HepG2 (cell line): Measurements from ENCODE around the gene KCNH6. TPM values are rescaled to one million over a fixed set of nuclear protein-coding genes. Genes with fewer than 3 reads are reported as not detected.

ENCODE experiments used
- ATAC-seq: fragments of 200-7000 bp; cut with Tn5 transposase; 3 replicates; pipeline ENCODE4 v1.9.1; 2020; ENCODE audit warnings: mild to moderate bottlenecking, moderate library complexity
- BruUV-seq: library from RNA; stranded (reverse); fragments of 400-500 nt; replicated peaks from 2 replicates; lab custom pipeline; 2021; lab: Mats Ljungman, UMichigan
- CTCF ChIA-PET: fragments of 300-600 bp; formaldehyde crosslinking; extraction: SDS; loops from one replicate; lab custom pipeline; 2021; ENCODE audit warnings: low total read pairs, inconsistent platforms, low intra/inter-chr PET ratio; lab: Yijun Ruan, JAX
- POLR2A ChIA-PET: fragments of 350-600 bp; sonication (Branson Sonifier 250); formaldehyde crosslinking; loops from one replicate; lab custom pipeline; 2020; ENCODE audit warnings: antibody characterized with exemption, inconsistent platforms; lab: Yijun Ruan, JAX
- DNase-seq: peaks from one replicate; pipeline ENCODE4 v3.0.0-alpha.2; 2015; ENCODE audit warnings: low spot score
- FAIRE-seq: peaks from 3 replicates; lab custom pipeline; 2011; peaks lifted over from hg19 to GRCh38; lab: Jason Lieb, UNC
- H2AFZ ChIP-seq: one replicate; pipeline ENCODE4 v1.6.1; 2011; ENCODE audit warnings: low read length, inconsistent platforms
- H3K27ac ChIP-seq: fragments of 300-600 bp; 3 replicates; pipeline ENCODE4 v1.8.0; 2011; ENCODE audit warnings: mixed run types, mild to moderate bottlenecking, mixed read lengths, low read length, inconsistent platforms; ENCODE audit not compliant: insufficient read depth; ENCODE audit errors: extremely low read length
- H3K27me3 ChIP-seq, 2 experiments: fragments of 200-600 bp in 1 of 2; 2 replicates in 1 of 2; 3 replicates in 1 of 2; pipeline versions ENCODE4 v1.6.0 to v1.8.0; 2011; ENCODE audit warnings: low read length in 2 of 2, mild to moderate bottlenecking in 2 of 2, moderate library complexity in 2 of 2, inconsistent platforms in 1 of 2; ENCODE audit not compliant: insufficient read depth in 2 of 2, control insufficient read depth in 1 of 2
- H3K36me3 ChIP-seq, 2 experiments: fragments of 200-600 bp in 1 of 2; replicated peaks in 1 of 2; 2 replicates in 1 of 2; 3 replicates in 1 of 2; pipeline versions ENCODE4 v1.5.1 to v1.8.0; 2011; ENCODE audit warnings: low read length in 2 of 2, inconsistent platforms in 1 of 2; ENCODE audit not compliant: insufficient read depth in 2 of 2, control insufficient read depth in 1 of 2
- H3K4me1 ChIP-seq: 2 replicates; pipeline ENCODE4 v1.5.1; 2012; ENCODE audit warnings: low read length, inconsistent platforms; ENCODE audit not compliant: insufficient read depth
- H3K4me2 ChIP-seq: 2 replicates; pipeline ENCODE4 v1.6.0; 2011; ENCODE audit warnings: low read depth, low read length, inconsistent platforms
- H3K4me3 ChIP-seq, 3 experiments: fragments of 200-600 bp in 1 of 3; sonication (generic), shearing (Covaris generic) in 1 of 3; replicated peaks in 1 of 3; 2 replicates each; pipeline ENCODE4 v1.5.1; 2011 to 2016; ENCODE audit warnings: low read length in 3 of 3, inconsistent platforms in 2 of 3, low read depth in 2 of 3, mild to moderate bottlenecking in 2 of 3, control low read depth in 1 of 3, mixed read lengths in 1 of 3; ENCODE audit not compliant: insufficient read depth in 1 of 3
- H3K79me2 ChIP-seq: one replicate; pipeline ENCODE4 v1.6.1; 2011; ENCODE audit warnings: low read length, inconsistent platforms; ENCODE audit not compliant: insufficient read depth
- H3K9ac ChIP-seq: 2 replicates; pipeline ENCODE4 v1.6.0; 2011; ENCODE audit warnings: mild to moderate bottlenecking, low read depth, low read length, inconsistent platforms; ENCODE audit not compliant: insufficient read depth
- H3K9me3 ChIP-seq: 2 replicates; pipeline ENCODE4 v1.5.1; 2012; ENCODE audit warnings: mild to moderate bottlenecking, low read length
- H4K20me1 ChIP-seq: 2 replicates; pipeline ENCODE4 v1.6.0; 2011; ENCODE audit warnings: inconsistent platforms, mild to moderate bottlenecking, low read length, moderate library complexity; ENCODE audit not compliant: insufficient read depth
- NCOA1 ChIP-seq: sonication (generic); formaldehyde crosslinking; IDR thresholded peaks from 2 replicates; pipeline ENCODE4 v1.9.0; 2021; ENCODE audit warnings: missing genetic modification reagents
- NFKB2 ChIP-seq: sonication (generic); formaldehyde crosslinking; IDR thresholded peaks from 2 replicates; pipeline ENCODE4 v1.4.0; 2020; ENCODE audit warnings: missing genetic modification reagents, borderline replicate concordance
- RAD51 ChIP-seq: fragments of 450-650 bp; IDR thresholded peaks from 2 replicates; pipeline ENCODE4 v1.6.1; 2016; ENCODE audit warnings: borderline replicate concordance
- RFXAP ChIP-seq: sonication (generic); formaldehyde crosslinking; IDR thresholded peaks from 2 replicates; pipeline ENCODE4 v1.4.0; 2020; ENCODE audit warnings: missing genetic modification reagents, borderline replicate concordance
- SMAD3 ChIP-seq: sonication (generic); formaldehyde crosslinking; IDR thresholded peaks from 2 replicates; pipeline ENCODE4 v1.4.0; 2020; ENCODE audit warnings: missing genetic modification reagents
- ZBTB42 ChIP-seq: sonication (generic); formaldehyde crosslinking; IDR thresholded peaks from 2 replicates; pipeline ENCODE4 v1.5.0; 2020; ENCODE audit warnings: mild to moderate bottlenecking, missing genetic modification reagents
- ZNF512 ChIP-seq: sonication (generic); formaldehyde crosslinking; IDR thresholded peaks from 2 replicates; pipeline ENCODE4 v1.4.0; 2020; ENCODE audit warnings: mild to moderate bottlenecking, missing genetic modification reagents
- ZNF766 ChIP-seq: sonication (generic); formaldehyde crosslinking; IDR thresholded peaks from 2 replicates; pipeline ENCODE4 v1.5.0; 2020; ENCODE audit warnings: missing genetic modification reagents, borderline replicate concordance
- WGBS: methylation state at CpG from one replicate; pipeline ENCODE4 v1.1.6; 2017; ENCODE audit warnings: low lambda C conversion rate; 5-methylcytosine and 5-hydroxymethylcytosine counted together
- in situ Hi-C: cut with HindIII; loops from 2 replicates; pipeline ENCODE4 v1.10.0; 2017; ENCODE audit warnings: low pct_unique_long_range_greater_than_20kb; ENCODE audit not compliant: extremely low pct_ligation_motif_present
- intact Hi-C: fragments of 100-400 bp; cut with micrococcal nuclease; formaldehyde crosslinking; loops from one replicate; pipeline ENCODE4 v1.10.0; 2022; ENCODE audit not compliant: unreplicated experiment
- polyA plus RNA-seq, 8 experiments: library from polyadenylated mRNA; depleted of rRNA in 3 of 8; stranded (reverse) in 7 of 8; unstranded in 1 of 8; fragments of >200 nt; fragmentation: Illumina TruSeq in 4 of 8; extraction: Trizol in 4 of 8; gene quantifications; 2 replicates each; pipeline versions ENCODE4 v1.2.1 to v1.2.3, GENCODE V29; 2011 to 2016; ENCODE audit warnings: low read depth in 4 of 8, missing spikeins in 1 of 8, mixed read lengths in 1 of 8; ENCODE audit not compliant: insufficient read depth in 1 of 8
- total RNA-seq, 5 experiments: library from RNA; depleted of rRNA; stranded (reverse); fragments of >200 nt; fragmentation: Illumina TruSeq; extraction: Trizol; gene quantifications; 2 replicates each; pipeline ENCODE4 v1.2.3, GENCODE V29; 2016; ENCODE audit warnings: low read depth in 1 of 5
- TF ChIP-seq, protein P1 (sequence below): sonication (generic); formaldehyde crosslinking; IDR thresholded peaks from 2 replicates; pipeline ENCODE4 v1.4.0; 2020; ENCODE audit warnings: mild to moderate bottlenecking, missing genetic modification reagents
- TF ChIP-seq, protein P2 (sequence below): sonication (generic); formaldehyde crosslinking; IDR thresholded peaks from 2 replicates; pipeline ENCODE4 v1.4.0; 2020; ENCODE audit warnings: missing genetic modification reagents
- TF ChIP-seq, protein P3 (sequence below): sonication (generic); formaldehyde crosslinking; IDR thresholded peaks from 2 replicates; pipeline ENCODE4 v1.5.1; 2020; ENCODE audit warnings: mild to moderate bottlenecking, missing genetic modification reagents, borderline replicate concordance

KCNH6 gene
- total and polyA plus RNA-seq, 2 of the 13 experiments (the other 11 are each of a cell fraction or from before 2014, with no cell fraction given): 0.05 to 0.18 TPM

GRCh38 chr17:63531022-63531965 is 8.1 kb downstream of the KCNH6 start:
- Histone ChIP-seq H3K4me3 (peak overlapping the region in 1 of 3 experiments; percentile 46; a peak in 1 of 6 replicates), H3K79me2 (no peaks in the 10 kb centered on the region), H3K4me2 (peak overlapping the region; percentile 62), H3K27me3 (peaks cover 4 to 33% of the 10 kb centered on the region in 2 experiments; a peak in 4 of 5 replicates), H4K20me1 (no peaks in the 10 kb centered on the region), H2AFZ (no peak overlapping the region), H3K9ac (peak overlapping the region; percentile 27; the same call in 1 of the 2 replicates), H3K27ac (peak overlapping the region; percentile 69), H3K9me3 (no peaks in the 10 kb centered on the region), H3K4me1 (peaks cover 40% of the 10 kb centered on the region), H3K36me3 (no peaks in the 10 kb centered on the region)
- FAIRE-seq: peak; percentile 82
- POLR2A ChIA-PET: interaction anchor here (1.0 to 2.4 kb wide), 9 partner anchors 9 to 91 kb away, joined by 3 to 19 read pairs (median 4); partner anchors contain the start of genes DCAF7, KCNH6 and MAP3K3
- intact Hi-C loops: loop anchor here (1.0 kb wide), 1 partner anchor 19 kb away; the partner anchor contains the start of gene DCAF7
- no TSS peak for BruUV-seq
- 20% methylated on average over 7 of the region's 10 CpGs for WGBS
- in situ Hi-C loops: no loop called here
- peak; percentile 89 for DNase-seq
- CTCF ChIA-PET: no interaction called here
- peak; percentile 81 for ATAC-seq
- TF ChIP-seq SMAD3 (peak; percentile 84), RFXAP (CRISPR knock-in tag) (0 out of 2 replicates have a peak, but pooled peaks have one; percentile 54), ZNF766 (CRISPR knock-in tag) (no peak; the same call in 1 of the 2 replicates), ZNF512 (CRISPR knock-in tag) (no peak), NFKB2 (CRISPR knock-in tag) (no peak), ZBTB42 (CRISPR knock-in tag) (no peak), RAD51 (no peak), NCOA1 (CRISPR knock-in tag) (peak; percentile 90; the same call in 1 of the 2 replicates)
- TF ChIP-seq, protein P1, sequence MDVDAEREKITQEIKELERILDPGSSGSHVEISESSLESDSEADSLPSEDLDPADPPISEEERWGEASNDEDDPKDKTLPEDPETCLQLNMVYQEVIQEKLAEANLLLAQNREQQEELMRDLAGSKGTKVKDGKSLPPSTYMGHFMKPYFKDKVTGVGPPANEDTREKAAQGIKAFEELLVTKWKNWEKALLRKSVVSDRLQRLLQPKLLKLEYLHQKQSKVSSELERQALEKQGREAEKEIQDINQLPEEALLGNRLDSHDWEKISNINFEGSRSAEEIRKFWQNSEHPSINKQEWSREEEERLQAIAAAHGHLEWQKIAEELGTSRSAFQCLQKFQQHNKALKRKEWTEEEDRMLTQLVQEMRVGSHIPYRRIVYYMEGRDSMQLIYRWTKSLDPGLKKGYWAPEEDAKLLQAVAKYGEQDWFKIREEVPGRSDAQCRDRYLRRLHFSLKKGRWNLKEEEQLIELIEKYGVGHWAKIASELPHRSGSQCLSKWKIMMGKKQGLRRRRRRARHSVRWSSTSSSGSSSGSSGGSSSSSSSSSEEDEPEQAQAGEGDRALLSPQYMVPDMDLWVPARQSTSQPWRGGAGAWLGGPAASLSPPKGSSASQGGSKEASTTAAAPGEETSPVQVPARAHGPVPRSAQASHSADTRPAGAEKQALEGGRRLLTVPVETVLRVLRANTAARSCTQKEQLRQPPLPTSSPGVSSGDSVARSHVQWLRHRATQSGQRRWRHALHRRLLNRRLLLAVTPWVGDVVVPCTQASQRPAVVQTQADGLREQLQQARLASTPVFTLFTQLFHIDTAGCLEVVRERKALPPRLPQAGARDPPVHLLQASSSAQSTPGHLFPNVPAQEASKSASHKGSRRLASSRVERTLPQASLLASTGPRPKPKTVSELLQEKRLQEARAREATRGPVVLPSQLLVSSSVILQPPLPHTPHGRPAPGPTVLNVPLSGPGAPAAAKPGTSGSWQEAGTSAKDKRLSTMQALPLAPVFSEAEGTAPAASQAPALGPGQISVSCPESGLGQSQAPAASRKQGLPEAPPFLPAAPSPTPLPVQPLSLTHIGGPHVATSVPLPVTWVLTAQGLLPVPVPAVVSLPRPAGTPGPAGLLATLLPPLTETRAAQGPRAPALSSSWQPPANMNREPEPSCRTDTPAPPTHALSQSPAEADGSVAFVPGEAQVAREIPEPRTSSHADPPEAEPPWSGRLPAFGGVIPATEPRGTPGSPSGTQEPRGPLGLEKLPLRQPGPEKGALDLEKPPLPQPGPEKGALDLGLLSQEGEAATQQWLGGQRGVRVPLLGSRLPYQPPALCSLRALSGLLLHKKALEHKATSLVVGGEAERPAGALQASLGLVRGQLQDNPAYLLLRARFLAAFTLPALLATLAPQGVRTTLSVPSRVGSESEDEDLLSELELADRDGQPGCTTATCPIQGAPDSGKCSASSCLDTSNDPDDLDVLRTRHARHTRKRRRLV (CRISPR knock-in tag): no peak
- TF ChIP-seq, protein P2, sequence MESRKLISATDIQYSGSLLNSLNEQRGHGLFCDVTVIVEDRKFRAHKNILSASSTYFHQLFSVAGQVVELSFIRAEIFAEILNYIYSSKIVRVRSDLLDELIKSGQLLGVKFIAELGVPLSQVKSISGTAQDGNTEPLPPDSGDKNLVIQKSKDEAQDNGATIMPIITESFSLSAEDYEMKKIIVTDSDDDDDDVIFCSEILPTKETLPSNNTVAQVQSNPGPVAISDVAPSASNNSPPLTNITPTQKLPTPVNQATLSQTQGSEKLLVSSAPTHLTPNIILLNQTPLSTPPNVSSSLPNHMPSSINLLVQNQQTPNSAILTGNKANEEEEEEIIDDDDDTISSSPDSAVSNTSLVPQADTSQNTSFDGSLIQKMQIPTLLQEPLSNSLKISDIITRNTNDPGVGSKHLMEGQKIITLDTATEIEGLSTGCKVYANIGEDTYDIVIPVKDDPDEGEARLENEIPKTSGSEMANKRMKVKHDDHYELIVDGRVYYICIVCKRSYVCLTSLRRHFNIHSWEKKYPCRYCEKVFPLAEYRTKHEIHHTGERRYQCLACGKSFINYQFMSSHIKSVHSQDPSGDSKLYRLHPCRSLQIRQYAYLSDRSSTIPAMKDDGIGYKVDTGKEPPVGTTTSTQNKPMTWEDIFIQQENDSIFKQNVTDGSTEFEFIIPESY (CRISPR knock-in tag): no peak
- TF ChIP-seq, protein P3, sequence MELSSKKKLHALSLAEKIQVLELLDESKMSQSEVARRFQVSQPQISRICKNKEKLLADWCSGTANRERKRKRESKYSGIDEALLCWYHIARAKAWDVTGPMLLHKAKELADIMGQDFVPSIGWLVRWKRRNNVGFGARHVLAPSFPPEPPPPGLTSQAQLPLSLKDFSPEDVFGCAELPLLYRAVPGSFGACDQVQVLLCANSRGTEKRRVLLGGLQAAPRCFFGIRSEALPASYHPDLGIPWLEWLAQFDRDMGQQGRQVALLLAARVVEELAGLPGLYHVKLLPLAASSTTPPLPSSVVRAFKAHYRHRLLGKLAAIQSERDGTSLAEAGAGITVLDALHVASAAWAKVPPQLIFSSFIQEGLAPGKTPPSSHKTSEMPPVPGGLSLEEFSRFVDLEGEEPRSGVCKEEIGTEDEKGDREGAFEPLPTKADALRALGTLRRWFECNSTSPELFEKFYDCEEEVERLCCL: no peak
